Loucy (cell line): ENCODE results near the gene DLX6.

ENCODE experiments used
- EZH2phosphoT487 ChIP-seq: fragments of 200-600 bp; IDR thresholded peaks from 2 replicates; pipeline ENCODE4 v1.6.1; 2018; ENCODE audit warnings: antibody characterized with exemption, mild to moderate bottlenecking, moderate library complexity, borderline replicate concordance
- TF ChIP-seq, protein P1 (sequence below): fragments of 200-600 bp; sonication (generic); conservative IDR thresholded peaks from 2 replicates; pipeline ENCODE4 v1.5.1; 2014; ENCODE audit warnings: mild to moderate bottlenecking, antibody characterized with exemption, low read length

DNA sequence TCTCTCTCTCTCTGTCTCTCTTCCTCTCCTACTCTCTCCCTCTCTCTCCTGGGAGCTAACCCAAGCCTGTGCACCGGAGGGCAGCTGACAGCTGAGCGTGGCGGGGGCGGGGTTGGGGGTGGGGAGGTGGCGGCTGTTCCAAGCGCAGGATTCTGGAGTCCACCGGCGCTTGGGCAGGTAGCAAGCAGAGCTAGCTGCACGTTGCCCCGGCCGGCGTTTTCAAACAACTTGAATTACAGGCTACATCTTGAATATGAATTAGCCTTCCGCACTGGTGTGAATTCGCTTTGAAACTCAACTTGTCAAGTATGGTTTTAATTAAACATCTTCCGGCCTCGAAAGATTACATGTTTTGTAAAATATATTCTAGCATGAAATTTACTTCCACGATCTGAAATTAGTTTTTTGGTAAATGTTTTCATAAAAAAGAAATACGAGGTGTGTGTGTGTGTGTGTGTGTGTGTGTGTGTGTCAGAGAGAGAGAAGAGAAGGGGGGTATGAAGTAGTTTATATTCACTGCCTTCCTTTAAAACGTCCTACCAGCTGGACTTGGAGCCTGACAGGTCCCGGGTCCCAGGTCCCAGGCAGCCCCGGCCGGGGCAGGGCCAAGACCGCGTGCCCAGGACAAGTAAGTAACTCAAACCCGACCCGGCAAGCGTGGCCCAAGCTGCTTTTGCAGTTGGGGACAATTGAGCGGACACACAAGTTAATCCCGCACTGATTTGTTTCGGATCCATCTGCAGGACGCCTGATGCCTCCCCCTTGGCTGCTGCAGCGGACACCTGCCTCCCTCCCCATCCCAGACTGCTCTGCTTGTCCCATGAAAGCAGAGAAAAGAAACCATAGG is 9.0 kb upstream of the DLX6 start:
- TF ChIP-seq, protein P1, sequence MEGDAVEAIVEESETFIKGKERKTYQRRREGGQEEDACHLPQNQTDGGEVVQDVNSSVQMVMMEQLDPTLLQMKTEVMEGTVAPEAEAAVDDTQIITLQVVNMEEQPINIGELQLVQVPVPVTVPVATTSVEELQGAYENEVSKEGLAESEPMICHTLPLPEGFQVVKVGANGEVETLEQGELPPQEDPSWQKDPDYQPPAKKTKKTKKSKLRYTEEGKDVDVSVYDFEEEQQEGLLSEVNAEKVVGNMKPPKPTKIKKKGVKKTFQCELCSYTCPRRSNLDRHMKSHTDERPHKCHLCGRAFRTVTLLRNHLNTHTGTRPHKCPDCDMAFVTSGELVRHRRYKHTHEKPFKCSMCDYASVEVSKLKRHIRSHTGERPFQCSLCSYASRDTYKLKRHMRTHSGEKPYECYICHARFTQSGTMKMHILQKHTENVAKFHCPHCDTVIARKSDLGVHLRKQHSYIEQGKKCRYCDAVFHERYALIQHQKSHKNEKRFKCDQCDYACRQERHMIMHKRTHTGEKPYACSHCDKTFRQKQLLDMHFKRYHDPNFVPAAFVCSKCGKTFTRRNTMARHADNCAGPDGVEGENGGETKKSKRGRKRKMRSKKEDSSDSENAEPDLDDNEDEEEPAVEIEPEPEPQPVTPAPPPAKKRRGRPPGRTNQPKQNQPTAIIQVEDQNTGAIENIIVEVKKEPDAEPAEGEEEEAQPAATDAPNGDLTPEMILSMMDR = no peak
- TF ChIP-seq EZH2phosphoT487 = no peak
